Forelimb muscle (tissue), 1 donor: Measurements from ENCODE around the gene POLR2B. TPM values are rescaled to one million over a fixed set of nuclear protein-coding genes. Genes with fewer than 3 reads are reported as not detected.
A peak's percentile ranks its signal among the peaks of the same experiment; 100 is the strongest.
"Not testable (repeated sequence)": the region's sequence is repeated elsewhere in the genome, so short reads cannot be mapped to it uniquely, and the experiment has no call there.

Experiments used
- DNase-seq: peaks from one replicate; pipeline ENCODE4 v3.0.0-alpha.2; 2013; ENCODE audit warnings: low read depth
- polyA plus RNA-seq: library from polyadenylated mRNA; unstranded; fragments of 120-200 nt; gene quantifications from one replicate; pipeline ENCODE4 v1.2.1, GENCODE V29; 2013; ENCODE audit not compliant: insufficient read length

POLR2B gene
- polyA plus RNA-seq = 74.0 TPM

- DNase-seq = peak; percentile 86
Measured at GRCh38 chr4:56978750-56979303, at the start of gene POLR2B. Gene POLR2B, plus strand, starts transcription at chr4:56978896. Its CDS starts 90 bp downstream, at chr4:56978986.

DNA sequence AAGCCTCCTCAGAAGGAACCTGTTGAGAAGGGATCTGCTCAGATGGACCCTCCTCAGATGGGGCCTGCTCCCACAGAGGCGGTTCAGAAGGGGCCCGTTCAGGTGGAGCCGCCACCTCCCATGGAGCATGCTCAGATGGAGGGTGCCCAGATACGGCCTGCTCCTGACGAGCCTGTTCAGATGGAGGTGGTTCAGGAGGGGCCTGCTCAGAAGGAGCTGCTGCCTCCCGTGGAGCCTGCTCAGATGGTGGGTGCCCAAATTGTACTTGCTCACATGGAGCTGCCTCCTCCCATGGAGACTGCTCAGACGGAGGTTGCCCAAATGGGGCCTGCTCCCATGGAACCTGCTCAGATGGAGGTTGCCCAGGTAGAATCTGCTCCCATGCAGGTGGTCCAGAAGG is 48.1 kb upstream of the POLR2B start:
- no peak for DNase-seq

DNA sequence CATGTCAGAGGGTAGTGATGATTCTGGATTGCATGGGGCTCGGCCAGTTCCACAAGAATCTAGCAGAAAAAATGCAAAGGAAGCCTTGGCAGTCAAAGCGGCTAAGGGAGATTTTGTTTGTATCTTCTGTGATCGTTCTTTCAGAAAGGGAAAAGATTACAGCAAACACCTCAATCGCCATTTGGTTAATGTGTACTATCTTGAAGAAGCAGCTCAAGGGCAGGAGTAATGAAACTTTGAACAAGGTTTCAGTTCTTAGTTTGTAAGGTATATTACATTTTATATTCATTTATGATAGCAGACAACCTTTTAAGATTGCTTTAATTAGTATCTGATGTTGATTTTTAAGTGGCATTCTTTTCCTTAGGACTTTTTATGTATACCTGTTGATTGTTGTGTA is 46.8 kb upstream of the POLR2B start:
- DNase-seq = no peak

DNA sequence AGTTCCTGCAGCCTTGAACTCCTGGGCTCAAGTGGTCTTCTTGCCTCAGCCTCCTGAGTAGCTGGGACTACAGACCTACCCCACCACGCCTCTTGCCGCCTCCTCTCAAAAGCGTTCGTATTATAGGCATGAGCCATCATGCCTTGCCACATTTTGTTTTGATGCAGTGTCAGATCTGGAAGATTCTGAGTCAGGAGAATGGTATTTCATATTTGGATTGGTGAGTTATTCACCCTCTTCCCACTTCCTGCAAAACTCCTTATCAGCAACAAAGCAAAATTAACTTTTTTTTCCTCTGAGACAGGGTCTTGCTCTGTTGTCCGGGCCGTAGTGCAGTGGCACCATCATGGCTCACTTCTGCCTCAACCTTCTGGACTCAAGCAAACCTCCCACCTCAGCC is 41.4 kb upstream of the POLR2B start:
- DNase-seq = no peak

DNA sequence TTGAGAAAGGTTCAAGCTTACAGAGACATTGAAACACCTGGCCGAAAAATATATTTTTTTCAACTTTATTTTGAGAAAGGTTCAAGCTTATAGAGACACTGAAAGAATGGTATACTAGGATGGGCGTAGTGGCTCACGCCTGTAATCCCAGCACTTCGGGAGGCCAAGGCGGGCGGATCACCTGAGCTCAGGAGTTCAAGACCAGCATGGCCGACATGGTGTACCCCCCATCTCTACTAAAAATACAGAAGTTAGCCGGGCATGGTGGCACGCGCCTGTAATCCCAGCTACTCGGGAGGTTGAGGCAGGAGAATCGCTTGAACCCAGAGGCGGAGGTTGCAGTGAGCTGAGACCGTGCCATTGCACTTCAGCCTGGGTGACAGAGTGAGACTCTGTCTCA is 38.9 kb upstream of the POLR2B start:
- DNase-seq = not testable (repeated sequence)

GRCh38 chr4:56940403-56940802 is 38.3 kb upstream of the POLR2B start:
- DNase-seq = no peak

- peak; percentile 20 for DNase-seq
Measured at GRCh38 chr4:56940971-56941370, 37.7 kb upstream of the POLR2B start.

- DNase-seq = no peak
Measured at GRCh38 chr4:56941403-56941802, 37.3 kb upstream of the POLR2B start.

DNA sequence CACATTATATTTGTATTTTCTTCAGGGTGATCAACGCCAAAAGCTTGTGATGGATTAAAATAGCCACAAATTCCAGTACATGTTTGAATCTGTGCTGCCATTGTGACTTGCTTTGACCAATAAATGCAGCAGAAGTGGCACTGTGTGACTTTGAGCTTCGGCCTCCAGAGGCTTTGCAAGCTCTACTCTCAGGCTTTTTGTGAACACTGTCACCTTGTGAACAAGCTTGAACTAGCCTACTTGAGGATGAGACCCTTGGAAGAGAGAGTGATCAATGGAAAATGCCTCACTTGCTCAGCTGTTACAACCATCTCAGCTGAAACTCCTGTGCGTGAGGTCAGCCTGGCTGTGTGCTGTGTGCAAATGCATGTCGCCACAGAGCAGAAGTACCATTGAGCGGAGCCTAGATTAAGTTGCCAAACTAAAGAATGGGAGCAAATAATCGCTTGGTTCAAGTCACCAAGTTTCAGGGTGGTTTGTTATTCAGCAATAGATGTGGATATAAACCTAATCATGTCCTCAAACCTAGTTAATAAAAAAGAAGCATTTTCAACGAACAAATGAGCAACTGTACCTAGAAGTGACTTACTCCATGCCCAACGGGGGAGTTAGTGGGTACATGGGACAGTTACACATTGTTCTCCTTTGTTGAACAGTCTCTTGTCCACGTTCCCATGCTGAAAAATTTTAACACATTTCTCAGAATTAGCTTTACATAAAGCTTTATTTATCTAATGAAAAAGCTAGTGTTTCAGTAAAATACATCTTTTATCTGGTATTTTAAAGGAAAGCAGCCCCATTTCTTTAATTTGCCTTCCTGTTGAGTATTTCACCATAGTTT is 24.8 kb upstream of the POLR2B start:
- no peak for DNase-seq

DNA sequence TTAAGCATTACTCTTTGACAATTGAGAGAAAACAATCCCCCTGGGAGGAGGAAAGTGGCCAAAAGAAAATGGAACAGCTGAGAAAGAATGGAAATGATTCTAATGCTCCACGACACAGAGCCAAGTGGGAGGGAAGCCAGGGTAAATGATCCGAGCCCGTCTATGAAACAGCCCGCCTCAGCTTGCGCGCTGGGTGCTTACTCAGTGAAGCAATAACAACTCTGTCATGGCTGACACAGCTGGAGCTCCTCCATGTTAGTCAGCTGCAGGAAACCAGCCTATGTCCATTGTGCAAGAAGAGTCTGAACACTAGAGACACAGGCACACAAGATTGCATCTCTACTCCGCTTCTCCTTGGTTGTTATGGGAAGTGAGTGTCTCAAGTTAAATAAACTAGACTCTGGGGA is 20.6 kb upstream of the POLR2B start:
- peak; percentile 96 for DNase-seq

DNA sequence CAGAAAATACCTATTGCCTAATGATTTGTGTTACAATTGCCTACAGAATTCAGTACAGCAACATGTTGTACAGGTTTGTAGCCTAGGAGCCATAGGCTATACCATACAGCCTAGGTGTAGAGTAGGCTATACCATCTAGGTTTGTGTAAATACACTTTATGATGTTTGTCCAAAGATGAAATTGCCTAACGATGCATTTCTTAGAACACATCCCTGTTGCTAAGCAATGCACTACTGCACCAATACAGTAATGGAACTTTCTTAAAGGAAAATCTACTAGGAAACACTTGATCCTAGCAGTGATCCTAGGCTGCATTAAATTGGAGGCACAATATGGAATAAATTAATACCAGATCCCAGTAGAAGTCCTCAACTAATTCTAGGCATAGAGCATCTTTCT is 19.6 kb upstream of the POLR2B start:
- DNase-seq = no peak

GRCh38 chr4:56961107-56961500 is 17.6 kb upstream of the POLR2B start:
- DNase-seq = no peak

DNA sequence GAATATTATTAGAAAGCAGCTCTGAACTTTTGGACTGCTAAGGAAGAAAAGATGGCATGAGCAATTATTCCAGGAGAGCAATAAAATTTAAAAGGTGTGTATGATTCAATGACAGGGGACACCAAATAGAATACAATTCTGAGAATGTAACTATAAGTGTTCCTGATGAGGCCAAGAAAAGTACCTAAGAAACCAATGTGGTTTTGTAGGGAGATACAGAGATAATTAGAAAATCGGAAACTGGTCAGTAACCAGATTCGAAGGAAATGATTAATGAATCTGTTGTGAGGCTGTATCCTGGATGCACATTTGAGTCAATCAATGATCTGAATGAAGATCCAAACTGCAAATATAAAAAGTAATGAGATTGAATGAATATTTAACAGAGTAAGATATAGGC is 7.3 kb upstream of the POLR2B start:
- DNase-seq = no peak

DNA sequence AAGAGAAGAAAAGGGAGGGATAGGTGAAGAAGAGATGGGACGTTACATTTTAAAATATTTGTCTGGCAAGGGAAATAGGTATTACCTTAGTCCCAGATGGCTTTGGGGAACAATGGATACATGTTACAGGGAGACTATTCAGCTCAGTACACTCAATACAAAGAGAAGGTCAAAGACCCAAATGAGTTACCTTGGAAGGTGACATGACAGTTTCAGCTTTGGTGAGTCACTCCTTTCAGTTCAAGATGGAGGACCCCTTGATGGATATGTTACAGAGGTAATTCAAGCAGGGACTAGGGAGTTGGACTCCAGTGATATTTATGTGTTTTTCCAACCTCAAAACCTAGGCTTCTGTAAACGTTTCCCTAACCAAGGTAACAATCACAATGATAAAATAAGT is 6.3 kb upstream of the POLR2B start:
- DNase-seq = no peak

DNA sequence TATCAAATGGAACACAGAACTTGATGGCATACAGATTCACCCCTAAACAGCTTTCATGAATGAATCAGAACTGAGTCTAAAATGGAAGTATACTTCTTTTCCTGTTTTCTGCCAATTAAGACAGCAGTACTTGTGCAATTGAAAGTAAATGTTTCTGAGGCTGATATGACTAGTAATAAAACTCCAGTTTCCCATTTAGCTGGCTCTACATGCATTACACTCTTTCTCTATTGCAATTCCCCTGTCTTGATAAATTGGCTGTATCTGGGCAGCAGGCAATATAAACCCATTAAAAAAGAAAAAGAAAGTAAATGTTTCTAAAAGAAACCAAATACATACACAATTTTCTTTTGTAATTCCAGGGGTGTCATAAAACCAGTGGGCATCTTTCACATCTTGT is 5.9 kb upstream of the POLR2B start:
- DNase-seq = no peak

DNA sequence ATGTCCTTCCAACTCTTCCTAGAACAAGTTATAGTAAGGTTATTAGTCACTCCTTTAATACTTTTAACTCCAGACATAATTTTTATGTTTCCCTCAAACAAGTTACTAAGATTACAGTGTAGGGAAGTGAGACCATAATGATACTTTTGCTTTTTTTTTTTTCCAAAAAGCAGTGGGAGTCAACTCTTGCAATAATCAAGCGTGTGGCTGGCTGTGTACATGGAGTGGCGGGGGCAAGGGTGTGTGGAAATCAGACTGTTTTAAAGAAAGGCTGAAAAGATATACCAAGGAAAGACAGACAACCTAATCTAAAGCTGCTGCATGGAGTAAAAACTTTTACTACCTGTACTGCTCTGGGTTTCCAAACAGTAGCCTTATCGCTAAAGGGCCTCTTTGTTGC is 5.4 kb upstream of the POLR2B start:
- no peak for DNase-seq

- no peak for DNase-seq
Measured at GRCh38 chr4:56976283-56976836, 2.3 kb upstream of the POLR2B start.

GRCh38 chr4:56976837-56977320 is 1.8 kb upstream of the POLR2B start:
- DNase-seq = no peak

- peak; percentile 99 for DNase-seq
Measured at GRCh38 chr4:56977321-56978012, 1.2 kb upstream of the POLR2B start, which contains the start of gene NOA1. Gene NOA1, minus strand, starts transcription at chr4:56977606. Its CDS starts 21 bp downstream, at chr4:56977585.

DNA sequence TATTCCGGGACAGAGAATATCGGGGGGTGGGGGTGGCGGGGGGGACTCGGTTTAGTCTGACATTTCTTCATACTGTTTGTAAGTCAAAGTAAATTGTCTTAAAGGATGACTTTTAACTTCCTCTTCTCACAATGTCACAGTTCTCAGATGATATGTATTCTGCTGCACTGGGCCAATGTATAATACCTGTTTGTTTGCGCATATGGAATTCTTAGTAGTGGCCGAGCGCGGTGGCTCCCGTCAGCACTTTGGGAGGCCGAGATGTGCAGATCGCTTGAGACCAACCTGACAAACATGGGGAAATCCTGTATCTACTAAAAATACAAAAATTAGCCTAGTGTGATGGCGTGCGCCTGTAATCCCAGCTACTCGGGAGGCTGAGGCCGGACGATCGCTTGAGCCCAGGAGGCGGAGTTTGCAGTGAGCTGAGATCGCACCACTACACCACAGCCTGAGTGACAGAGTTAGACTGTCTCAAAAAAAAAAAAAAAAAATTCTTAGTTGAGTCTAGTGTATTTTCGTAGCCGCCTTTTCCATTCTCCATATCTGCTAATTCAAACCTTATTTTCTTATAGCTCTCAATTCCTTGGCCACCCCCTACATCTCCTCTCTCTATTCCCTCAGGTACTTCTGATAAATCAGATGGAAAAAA is 851 bp downstream of the POLR2B start:
- no peak for DNase-seq

- no peak for DNase-seq
Measured at GRCh38 chr4:56981795-56982201, 3.1 kb downstream of the POLR2B start.

DNA sequence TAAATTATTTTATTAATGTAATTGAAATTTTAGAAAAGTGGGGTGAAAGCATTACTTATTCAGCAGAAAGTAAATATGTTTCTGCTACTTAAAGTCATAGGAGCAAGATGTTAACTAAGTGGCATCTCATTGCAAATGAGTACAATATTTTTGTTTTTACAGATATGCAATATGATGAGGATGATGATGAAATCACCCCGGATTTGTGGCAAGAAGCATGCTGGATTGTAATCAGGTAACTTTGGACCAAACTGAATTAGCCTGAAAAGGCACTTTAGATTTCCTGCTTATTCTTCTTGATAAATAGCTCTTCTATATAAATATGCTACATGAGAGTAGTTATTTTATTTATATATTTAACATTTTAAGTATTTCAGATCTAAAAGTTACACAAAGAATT is 7.5 kb downstream of the POLR2B start:
- DNase-seq = no peak
